Left ventricle myocardium inferior (tissue), 1 donor: ENCODE measurements around the gene VTI1A. TPM values are rescaled to one million over a fixed set of nuclear protein-coding genes. Genes with fewer than 3 reads are reported as not detected.

Experiments
- DNase-seq: peaks from one replicate; pipeline ENCODE4 v3.0.0-alpha.2; 2020
- H3K27ac ChIP-seq: fragments of 200-600 bp; replicated peaks from 2 replicates; pipeline ENCODE4 v1.8.0; 2021
- H3K27me3 ChIP-seq: fragments of 200-600 bp; 2 replicates; pipeline ENCODE4 v1.8.0; 2021; ENCODE audit warnings: low read depth
- H3K36me3 ChIP-seq: fragments of 200-600 bp; 2 replicates; pipeline ENCODE4 v1.8.0; 2021
- H3K4me1 ChIP-seq: fragments of 200-600 bp; 2 replicates; pipeline ENCODE4 v1.8.0; 2021
- H3K4me3 ChIP-seq: fragments of 200-600 bp; 2 replicates; pipeline ENCODE4 v1.8.0; 2021; ENCODE audit warnings: mild to moderate bottlenecking, moderate library complexity
- H3K9me3 ChIP-seq: fragments of 200-600 bp; replicated peaks from 2 replicates; pipeline ENCODE4 v1.8.0; 2021
- intact Hi-C: fragments of 100-400 bp; cut with micrococcal nuclease; formaldehyde crosslinking; loops from one replicate; pipeline ENCODE4 v1.11.0; 2022
- total RNA-seq: library from RNA; stranded (reverse); fragmentation: NEBNext Ultra II Directional; extraction: Animal tissue kit (Norgen Biotek cat#: 25700); gene quantifications from one replicate; pipeline ENCODE4 v1.2.1, GENCODE V29; 2021
- TF ChIP-seq, protein P1 (sequence below): fragments of 200-600 bp; IDR thresholded peaks from 2 replicates; pipeline ENCODE4 v1.8.0; 2021; ENCODE audit warnings: antibody characterized with exemption, mild to moderate bottlenecking, borderline replicate concordance
- donor health status: DM: no; HTN: yes; CAD: no; lungs with severe emphysema.

Gene VTI1A
- total RNA-seq, 1 donor from 2014 or later: 20.5 TPM

DNA sequence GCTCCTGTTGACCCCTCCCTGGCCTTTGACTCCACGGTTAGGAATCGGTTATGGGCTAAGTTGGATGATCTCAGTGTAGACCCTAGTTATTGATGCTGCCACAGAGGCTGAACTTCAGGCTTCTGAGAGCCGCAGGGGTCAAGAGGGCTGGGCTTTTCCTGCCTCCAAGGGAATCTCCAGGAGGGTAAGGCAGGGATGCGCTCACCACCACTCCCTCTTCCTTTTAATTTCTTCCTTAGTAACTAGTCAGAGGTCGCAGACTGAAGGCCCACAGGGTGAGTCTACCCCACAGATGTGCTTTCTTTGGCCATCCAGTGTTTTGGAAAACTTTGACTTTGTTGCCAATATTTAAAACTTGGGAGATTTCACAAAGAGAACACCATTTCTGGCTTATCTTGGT, 352.0 kb downstream of the VTI1A start:
- intact Hi-C loops: no loop called here
- H3K27ac ChIP-seq: no peak overlapping the region
- no peaks in the 10 kb centered on the region for H3K9me3 ChIP-seq
- no peaks in the 10 kb centered on the region for H3K4me1 ChIP-seq
- TF ChIP-seq, protein P1, sequence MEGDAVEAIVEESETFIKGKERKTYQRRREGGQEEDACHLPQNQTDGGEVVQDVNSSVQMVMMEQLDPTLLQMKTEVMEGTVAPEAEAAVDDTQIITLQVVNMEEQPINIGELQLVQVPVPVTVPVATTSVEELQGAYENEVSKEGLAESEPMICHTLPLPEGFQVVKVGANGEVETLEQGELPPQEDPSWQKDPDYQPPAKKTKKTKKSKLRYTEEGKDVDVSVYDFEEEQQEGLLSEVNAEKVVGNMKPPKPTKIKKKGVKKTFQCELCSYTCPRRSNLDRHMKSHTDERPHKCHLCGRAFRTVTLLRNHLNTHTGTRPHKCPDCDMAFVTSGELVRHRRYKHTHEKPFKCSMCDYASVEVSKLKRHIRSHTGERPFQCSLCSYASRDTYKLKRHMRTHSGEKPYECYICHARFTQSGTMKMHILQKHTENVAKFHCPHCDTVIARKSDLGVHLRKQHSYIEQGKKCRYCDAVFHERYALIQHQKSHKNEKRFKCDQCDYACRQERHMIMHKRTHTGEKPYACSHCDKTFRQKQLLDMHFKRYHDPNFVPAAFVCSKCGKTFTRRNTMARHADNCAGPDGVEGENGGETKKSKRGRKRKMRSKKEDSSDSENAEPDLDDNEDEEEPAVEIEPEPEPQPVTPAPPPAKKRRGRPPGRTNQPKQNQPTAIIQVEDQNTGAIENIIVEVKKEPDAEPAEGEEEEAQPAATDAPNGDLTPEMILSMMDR: no peak
- H3K27me3 ChIP-seq: no peaks in the 10 kb centered on the region
- H3K36me3 ChIP-seq: no peaks in the 10 kb centered on the region
- H3K4me3 ChIP-seq: no peak overlapping the region
- no peak for DNase-seq

DNA sequence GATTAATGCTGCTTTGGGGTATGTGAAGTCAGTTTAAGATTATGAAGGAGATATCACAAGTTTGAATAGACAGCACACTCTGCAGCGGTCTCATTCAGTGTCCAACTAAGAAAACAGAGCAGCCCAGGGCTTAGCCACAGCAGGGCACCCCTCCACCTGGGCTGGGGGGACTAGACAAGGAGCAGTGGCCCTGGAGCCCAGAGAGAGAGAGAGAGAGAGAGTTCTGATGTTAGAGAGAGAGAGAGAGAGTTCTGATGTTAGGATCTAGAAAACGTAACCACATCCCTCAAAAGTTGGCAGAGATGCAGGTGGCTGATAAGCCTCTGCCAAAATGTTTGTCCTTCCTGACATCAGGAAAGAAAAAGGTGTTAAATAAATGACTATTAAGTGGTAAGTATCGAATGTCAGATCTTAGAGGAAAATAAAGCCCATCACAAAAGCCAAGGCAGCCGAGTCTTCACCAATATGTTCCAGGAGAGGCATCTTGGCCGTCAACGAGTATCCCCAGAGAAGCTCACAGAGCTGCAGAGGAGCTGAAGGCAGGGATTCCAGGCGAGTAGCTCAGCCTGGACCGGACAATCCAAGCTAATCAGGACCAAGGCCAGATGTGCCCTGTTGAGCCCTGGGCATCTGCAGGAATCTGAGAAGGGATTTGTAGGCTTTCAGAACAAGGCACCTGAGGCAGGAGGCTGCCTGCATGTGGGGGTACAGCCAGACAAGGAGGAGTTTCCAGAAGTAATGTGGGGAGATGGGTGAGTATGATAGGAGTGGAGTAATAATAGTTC, 352.9 kb downstream of the VTI1A start:
- TF ChIP-seq, protein P1: no peak
- H3K36me3 ChIP-seq: no peaks in the 10 kb centered on the region
- H3K27me3 ChIP-seq: no peaks in the 10 kb centered on the region
- H3K27ac ChIP-seq: no peak overlapping the region
- no peaks in the 10 kb centered on the region for H3K9me3 ChIP-seq
- intact Hi-C loops: no loop called here
- DNase-seq: no peak
- no peak overlapping the region for H3K4me3 ChIP-seq
- H3K4me1 ChIP-seq: no peaks in the 10 kb centered on the region

DNA sequence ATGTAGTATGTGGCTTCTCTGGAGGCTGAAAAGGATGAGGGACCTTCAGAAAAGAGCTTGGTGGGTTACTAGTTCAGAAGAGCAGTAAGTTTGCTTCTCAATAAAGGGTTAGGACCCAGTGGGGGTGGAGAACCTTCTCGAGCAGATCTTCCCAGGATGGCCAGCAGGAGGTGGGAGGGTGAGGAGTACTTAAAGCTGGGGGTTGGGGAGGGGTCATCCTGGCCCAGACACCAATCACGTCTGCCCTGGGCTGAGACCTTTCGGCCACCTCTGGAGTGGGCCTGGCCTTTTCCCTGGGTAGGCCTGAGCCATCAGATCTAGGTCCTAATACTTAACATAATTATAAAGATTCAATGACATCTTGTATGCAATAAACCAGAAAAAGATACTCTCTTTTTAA, 354.0 kb downstream of the VTI1A start:
- Histone ChIP-seq H3K27me3 (no peaks in the 10 kb centered on the region), H3K27ac (no peak overlapping the region), H3K9me3 (no peaks in the 10 kb centered on the region), H3K4me3 (no peak overlapping the region), H3K4me1 (no peaks in the 10 kb centered on the region), H3K36me3 (no peaks in the 10 kb centered on the region)
- TF ChIP-seq, protein P1: no peak
- intact Hi-C loops: no loop called here
- no peak for DNase-seq

DNA sequence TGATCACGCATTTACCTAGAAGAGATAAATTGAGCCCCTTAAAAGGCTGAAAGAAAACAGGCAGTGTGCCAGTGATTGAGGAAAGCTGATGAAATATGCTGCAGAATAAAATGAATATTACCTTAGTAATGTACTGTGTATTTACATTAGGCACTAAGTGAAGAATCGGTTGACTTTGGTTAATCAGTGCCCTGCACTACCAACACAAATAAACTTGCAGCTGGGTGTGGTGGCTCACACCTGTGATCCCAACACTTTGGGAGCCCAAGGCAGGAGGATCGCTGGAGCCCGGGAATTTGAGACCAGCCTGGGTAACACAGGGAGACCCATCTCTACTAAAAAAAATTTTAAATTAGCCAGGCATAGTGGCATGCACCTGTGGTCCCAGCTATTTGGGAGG, 354.7 kb downstream of the VTI1A start:
- intact Hi-C loops: no loop called here
- no peaks in the 10 kb centered on the region for H3K27me3 ChIP-seq
- H3K4me3 ChIP-seq: no peak overlapping the region
- no peak overlapping the region for H3K27ac ChIP-seq
- TF ChIP-seq, protein P1: no peak
- H3K36me3 ChIP-seq: no peaks in the 10 kb centered on the region
- no peak for DNase-seq
- no peaks in the 10 kb centered on the region for H3K9me3 ChIP-seq
- no peaks in the 10 kb centered on the region for H3K4me1 ChIP-seq

DNA sequence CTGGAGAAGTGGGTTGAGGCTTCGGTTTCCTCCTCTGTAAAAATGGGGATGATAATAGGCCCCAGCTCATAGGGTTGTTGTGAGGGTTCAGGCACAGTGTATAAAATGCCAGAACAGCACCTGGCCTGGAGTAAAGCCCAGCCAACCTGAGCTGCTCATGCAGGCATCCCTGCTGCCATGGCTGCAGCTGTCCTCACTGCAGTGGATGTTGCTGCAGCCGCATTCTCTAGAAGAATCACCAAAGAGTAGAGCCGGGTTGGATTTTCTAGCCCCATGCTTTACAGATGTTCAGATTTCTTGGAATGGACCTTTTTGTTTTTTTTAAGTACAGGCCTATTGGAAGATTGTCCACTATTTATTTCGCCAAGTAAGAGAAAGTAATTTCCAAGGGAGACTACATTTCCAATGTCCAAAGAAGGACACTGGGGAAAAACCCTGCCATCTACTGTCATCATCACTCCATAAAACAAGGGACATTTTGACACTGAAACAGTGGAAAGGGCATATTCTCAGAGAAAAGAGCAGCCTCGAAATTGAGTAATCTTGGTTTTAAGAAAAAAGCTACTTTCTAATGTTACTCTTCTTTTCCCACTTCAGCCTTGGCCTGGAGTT, 355.5 kb downstream of the VTI1A start:
- no peak overlapping the region for H3K4me3 ChIP-seq
- no peak overlapping the region for H3K27ac ChIP-seq
- H3K9me3 ChIP-seq: no peaks in the 10 kb centered on the region
- no peaks in the 10 kb centered on the region for H3K4me1 ChIP-seq
- no peaks in the 10 kb centered on the region for H3K36me3 ChIP-seq
- TF ChIP-seq, protein P1: no peak
- intact Hi-C loops: no loop called here
- H3K27me3 ChIP-seq: no peaks in the 10 kb centered on the region
- DNase-seq: no peak
